ENCODE results near the gene LYZL6. TPM values are rescaled to one million over a fixed set of nuclear protein-coding genes. Genes with fewer than 3 reads are reported as not detected.

LYZL6 gene, protein sequence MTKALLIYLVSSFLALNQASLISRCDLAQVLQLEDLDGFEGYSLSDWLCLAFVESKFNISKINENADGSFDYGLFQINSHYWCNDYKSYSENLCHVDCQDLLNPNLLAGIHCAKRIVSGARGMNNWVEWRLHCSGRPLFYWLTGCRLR
- total RNA-seq (2022; extraction: Qiagen RNA extraction; ENCODE audit: low read depth), result not detected in 5 replicates

DNA sequence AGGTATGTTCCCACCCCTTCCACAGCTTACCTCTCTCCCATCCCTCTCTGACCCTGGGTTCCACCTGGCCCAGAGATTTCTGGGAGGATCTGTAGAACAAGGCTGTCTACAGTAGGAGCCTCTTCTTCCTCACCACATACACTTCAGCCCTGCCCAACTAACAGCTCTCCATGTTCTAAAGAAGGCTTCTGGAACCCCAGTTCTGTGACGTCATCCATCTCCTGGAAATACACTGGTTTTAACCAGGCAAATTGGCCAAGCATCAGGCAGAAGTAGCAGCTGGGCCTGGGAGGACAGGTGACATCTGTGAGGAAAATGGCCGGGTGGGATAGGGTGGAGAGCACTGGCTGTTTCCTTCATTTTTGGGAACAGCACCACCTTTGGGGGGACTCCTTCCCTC, at the start of gene LYZL6:
LYZL6 (minus strand) TSS at position 177 of the 400 bp plus-strand sequence. CDS start 4,357 bp downstream, outside the sequence.

DNA sequence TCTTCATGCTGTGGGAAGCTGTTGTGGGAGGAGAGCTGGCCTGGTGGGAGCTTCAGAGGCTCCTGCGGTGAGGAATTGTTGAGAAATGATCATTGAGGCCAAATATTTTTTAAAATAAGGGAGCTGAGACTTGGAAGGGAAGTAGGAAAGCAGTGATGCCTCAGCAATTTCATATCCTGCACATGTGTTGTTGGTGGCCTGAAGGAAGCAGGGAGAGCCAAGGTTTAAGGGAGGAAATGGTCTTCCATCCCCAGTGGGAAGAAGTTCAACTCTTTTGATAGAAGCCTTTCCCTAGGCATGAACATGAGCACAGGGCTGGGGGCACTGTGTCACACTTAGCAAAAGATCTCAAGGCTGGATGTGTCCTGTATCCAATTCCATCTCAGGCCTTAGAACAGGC, 43.1 kb upstream of the LYZL6 start, which contains the start of gene CCL14:
CCL14 (minus strand) TSS at position 87 of the 400 bp plus-strand sequence; CDS start at position 7, 80 bp downstream.

DNA sequence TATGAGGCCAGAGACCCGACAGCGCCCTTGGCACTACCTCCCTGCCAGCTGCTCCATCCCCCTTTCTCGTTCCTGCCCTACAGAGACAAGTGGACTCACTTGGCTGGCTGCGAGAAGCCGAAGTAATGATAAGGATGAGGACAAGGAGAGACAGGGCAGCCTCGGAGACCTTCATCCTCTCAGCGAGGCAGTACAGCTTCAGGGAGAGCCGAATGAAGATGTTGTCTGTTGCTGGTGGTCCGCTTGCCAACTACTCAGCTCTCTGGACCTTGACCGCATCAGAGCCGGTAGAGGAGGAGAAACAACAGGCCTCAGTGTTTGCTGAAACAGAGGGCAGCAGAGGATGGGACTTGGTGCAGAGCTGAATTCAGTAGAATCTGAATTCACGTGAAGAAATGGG, 37.7 kb upstream of the LYZL6 start, which contains the start of gene CCL16:
CCL16 (minus strand) TSS at position 252 of the 400 bp plus-strand sequence; CDS start at position 175, 77 bp downstream.

DNA sequence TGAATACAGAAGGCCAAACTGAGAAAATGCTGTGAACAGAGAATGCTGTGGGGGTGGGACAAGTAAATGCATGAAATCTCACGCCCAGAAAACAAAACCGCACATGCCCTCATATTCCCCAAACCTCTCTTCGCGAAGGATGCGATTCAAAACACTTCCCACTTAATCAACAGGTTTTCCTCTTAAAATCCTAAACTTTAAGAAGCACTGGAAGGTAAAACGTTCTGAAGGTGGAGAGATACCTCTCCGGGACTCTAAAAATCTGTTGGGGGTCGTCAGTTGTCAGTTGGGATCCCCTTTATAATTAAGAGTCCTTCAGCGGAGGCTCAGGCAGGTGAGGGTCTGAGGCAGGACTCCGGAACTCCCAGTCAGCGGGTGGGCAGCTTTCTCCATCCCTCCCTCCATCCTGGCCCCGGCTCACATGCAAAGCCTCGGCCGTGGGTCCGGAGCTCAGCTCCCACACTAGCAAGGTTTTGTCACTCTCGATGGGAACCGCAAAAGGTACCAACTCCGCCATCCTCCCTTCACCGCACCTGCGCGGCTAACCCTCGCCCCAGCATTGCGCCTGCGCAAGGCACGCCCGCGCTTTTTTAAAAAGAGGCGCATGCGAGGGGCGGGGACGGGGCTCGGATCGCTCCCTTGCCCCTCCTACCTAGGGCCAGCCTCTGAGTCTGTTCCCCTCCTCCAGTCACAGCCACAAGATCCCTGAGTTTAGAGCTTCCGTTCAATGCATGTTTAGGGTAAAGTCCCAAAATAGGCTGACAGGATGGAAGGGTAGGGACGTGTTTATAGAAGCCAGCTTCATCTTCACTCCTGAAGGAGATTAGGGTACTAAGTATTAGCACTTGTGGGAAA, 13.1 kb downstream of the LYZL6 start, which contains the start of gene RDM1:
RDM1 (minus strand) TSS at position 563 of the 855 bp plus-strand sequence; CDS start at position 517, 46 bp downstream.

Other genes with a start within 250 kb of the LYZL6 start
- 0.12 to 0.15 TPM (median 0.14 TPM) in 4 of 5 replicates, not detected in the other for gene RASL10B, start 212.1 kb downstream of the LYZL6 start, total RNA-seq (2022; extraction: Qiagen RNA extraction; ENCODE audit: low read depth)
- 0.06 to 0.08 TPM in 2 of 5 replicates, not detected in the others for gene GAS2L2, start 190.5 kb downstream of the LYZL6 start, total RNA-seq (2022; extraction: Qiagen RNA extraction; ENCODE audit: low read depth)
- 0.38 to 0.56 TPM in 2 of 5 replicates, not detected in the others for gene C17orf50, start 182.8 kb downstream of the LYZL6 start, total RNA-seq (2022; extraction: Qiagen RNA extraction; ENCODE audit: low read depth)
- gene MMP28, start 148.1 kb downstream of the LYZL6 start, total RNA-seq (2022; extraction: Qiagen RNA extraction; ENCODE audit: low read depth), result 2.7 to 8.4 TPM (median 7.1 TPM) in 5 replicates
- gene TAF15, start 134.2 kb downstream of the LYZL6 start, total RNA-seq (2022; extraction: Qiagen RNA extraction; ENCODE audit: low read depth), result 210 to 259 TPM (median 226 TPM) in 5 replicates
- not detected in 5 replicates for gene HEATR9, start 74.8 kb downstream of the LYZL6 start, total RNA-seq (2022; extraction: Qiagen RNA extraction; ENCODE audit: low read depth)
- 1.0 to 2.3 TPM (median 1.5 TPM) in 5 replicates for gene CCL5, start 63.4 kb downstream of the LYZL6 start, total RNA-seq (2022; extraction: Qiagen RNA extraction; ENCODE audit: low read depth)
- 2.7 to 6.7 TPM (median 3.7 TPM) in 5 replicates for gene RDM1, start 12.9 kb downstream of the LYZL6 start, total RNA-seq (2022; extraction: Qiagen RNA extraction; ENCODE audit: low read depth)
- not detected in 5 replicates for gene CCL16, start 37.8 kb upstream of the LYZL6 start, total RNA-seq (2022; extraction: Qiagen RNA extraction; ENCODE audit: low read depth)
- gene CCL14, start 43.0 kb upstream of the LYZL6 start, total RNA-seq (2022; extraction: Qiagen RNA extraction; ENCODE audit: low read depth), result not detected in 5 replicates
- not detected in 5 replicates for gene CCL15, start 57.8 kb upstream of the LYZL6 start, total RNA-seq (2022; extraction: Qiagen RNA extraction; ENCODE audit: low read depth)
- not detected in 5 replicates for gene CCL23, start 74.3 kb upstream of the LYZL6 start, total RNA-seq (2022; extraction: Qiagen RNA extraction; ENCODE audit: low read depth)
- gene CCL18, start 120.6 kb upstream of the LYZL6 start, total RNA-seq (2022; extraction: Qiagen RNA extraction; ENCODE audit: low read depth), result 0.38 TPM in 1 of 5 replicates, not detected in the others
- not detected in 5 replicates for gene CCL3, start 146.4 kb upstream of the LYZL6 start, total RNA-seq (2022; extraction: Qiagen RNA extraction; ENCODE audit: low read depth)
- gene CCL4, start 160.1 kb upstream of the LYZL6 start, total RNA-seq (2022; extraction: Qiagen RNA extraction; ENCODE audit: low read depth), result not detected in 5 replicates
- gene TBC1D3B, start 232.9 kb upstream of the LYZL6 start, total RNA-seq (2022; extraction: Qiagen RNA extraction; ENCODE audit: low read depth), result 1.5 to 4.3 TPM (median 3.4 TPM) in 5 replicates

All from A549 treated with ZK216348 at 1 μM for 4 hours (cell line).